Stimulated activated CD8-positive, alpha-beta memory T cell treated with anti-CD3 and anti-CD28 coated beads, Interleukin-7, amount 100 ng/mL, for 24 hours (primary cell): ENCODE results near the gene BANP.
"Not testable (repeated sequence)": the region's sequence is repeated elsewhere in the genome, so short reads cannot be mapped to it uniquely, and the experiment has no call there.

ENCODE experiments used
- DNase-seq: peaks from one replicate; pipeline ENCODE4 v3.0.0-alpha.2; 2020; ENCODE audit warnings: low read depth

Gene BANP

DNA sequence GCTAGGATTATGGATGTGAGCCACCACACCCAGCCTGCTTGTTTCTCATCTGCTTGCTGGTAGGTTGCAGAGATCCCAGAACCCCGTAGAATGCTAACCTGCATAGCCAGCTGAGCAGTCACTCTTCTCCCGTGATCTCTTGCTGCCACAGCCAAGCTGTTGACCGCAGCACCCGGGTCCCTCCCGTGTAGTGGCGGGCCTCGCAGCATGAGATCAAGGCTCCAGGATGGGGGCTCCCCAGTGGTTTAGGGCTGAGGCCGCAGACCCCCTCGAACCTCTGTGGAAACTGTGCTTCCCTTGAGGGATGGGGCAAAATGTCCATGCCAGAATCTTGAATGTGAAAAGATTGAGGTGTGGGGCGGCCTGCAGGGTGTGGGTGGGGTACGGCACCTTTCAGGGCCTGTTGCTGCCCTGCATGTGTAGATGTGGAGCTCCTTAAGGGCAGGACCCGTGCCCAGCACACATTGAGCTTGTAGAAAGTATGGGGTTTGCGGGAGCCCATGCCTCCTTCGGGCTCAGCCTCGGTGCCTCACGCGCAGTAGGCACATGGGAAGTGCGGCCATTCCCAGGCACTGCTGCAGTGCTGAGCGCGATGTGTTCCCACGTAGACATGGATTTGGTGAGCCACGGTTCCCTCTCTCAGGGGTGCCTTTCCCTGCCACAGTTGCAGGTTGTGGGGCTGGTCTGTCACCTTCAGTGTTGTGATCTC, 99.9 kb downstream of the BANP start:
- DNase-seq, result no peak

DNA sequence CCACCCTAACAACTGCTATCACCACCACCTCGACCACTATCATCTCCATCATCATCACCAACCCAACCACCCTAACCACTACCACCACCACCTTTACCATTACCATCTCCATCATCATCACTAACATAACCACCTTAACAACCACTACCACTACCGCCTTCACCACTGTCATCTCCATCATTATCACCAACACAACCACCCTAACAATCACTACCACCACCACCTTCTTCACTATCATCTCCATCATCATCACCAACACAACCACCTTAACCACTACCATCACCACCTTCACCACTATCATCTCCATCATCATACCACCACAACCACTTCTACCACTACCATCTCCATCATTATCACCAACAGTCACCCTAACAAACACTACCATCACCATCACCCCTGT, 101.4 kb downstream of the BANP start:
- DNase-seq, result no peak

DNA sequence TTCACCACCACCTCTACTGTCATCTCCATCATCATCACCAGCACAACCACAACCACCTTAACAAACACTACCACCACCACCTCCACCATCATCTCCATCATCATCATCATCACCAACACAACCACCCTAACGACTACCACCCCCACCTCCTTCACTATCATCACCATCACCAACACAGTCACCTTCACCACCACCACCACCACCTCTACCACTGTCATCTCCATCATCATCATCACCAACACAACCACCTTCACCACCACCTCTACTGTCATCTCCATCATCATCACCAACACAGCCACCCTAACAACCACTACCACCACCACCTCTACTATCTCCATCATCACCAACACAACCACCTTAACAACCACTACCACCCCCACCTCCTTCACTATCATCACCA, 102.2 kb downstream of the BANP start:
- DNase-seq, result not testable (repeated sequence)

DNA sequence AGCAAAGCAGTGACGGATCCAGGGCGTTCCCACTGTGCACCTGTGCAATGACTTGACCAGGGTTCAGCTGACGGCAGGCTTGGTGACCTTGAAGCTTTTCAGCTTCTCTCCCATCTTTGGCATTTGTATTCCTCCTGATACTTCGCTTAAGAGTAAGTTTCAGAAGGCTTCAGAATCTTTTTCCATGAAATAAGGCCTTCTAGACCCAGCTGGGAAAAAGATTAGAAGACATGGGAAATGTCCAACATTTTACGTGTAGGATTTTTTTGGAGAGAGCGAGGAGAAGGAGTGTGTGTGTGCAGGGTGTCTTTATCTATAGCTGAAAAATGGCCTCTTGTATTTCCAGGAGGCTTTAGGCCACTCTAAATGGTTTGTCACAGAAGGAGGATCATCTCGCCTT, 104.1 kb downstream of the BANP start:
- DNase-seq, result no peak

DNA sequence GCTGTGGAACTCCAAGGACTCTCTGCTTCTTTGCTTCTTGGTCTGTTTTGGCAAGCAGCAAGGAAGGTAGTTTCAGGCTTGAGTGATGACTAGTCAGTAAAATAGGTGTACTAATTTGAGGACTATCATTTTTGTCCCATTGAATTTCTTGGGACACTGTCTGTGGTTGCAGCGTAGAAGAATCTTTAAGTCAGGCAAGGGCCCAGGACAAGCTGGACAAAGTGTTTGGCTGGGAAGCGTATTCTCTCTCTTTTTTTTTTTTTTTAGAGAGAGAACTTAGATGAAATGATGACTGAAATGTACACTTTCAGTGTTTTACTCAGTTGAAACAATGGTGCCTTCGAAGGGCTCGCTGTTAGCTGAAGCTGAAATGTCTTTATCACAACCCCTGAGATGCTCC, 105.0 kb downstream of the BANP start:
- no peak for DNase-seq

DNA sequence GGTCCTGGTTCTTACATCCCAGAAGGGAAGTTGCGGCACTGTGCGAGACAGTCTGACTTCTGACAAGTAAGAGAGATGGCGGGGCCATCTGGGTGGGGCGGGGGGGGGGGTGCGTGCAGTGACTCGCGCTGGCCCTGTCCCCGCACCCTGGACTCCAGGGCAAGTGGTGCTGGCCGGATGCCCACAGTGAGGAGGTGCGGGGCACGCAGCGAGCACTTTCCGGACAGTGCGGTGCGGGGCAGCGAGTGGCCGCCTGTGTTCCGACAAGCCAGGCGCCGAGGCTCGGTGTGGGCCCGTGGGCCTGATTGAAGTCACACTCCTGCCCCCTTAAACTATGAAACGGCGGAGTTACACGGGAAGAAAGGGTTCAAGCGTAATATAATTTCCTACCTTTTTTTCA, 106.4 kb downstream of the BANP start:
- DNase-seq, result no peak

DNA sequence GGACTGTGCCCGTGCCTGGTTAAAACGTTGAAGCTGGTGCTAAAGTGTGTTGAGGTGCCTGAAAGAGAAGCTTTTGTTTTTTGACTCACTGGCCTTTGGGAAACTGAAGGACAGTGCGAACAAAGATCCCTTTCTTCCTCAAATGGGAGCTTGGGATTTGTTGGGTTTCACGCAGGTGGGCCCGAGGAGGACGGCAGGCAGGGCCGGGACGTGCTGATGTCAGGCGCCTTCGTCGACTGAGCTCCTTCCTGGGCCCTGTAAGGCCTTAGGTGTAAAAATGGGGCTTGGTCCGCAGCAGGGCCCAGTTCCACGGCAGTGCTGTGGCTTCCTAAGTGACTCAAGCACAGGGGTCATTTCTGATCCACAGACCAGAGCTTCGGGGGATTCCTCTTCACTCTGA, 106.9 kb downstream of the BANP start:
- no peak for DNase-seq

DNA sequence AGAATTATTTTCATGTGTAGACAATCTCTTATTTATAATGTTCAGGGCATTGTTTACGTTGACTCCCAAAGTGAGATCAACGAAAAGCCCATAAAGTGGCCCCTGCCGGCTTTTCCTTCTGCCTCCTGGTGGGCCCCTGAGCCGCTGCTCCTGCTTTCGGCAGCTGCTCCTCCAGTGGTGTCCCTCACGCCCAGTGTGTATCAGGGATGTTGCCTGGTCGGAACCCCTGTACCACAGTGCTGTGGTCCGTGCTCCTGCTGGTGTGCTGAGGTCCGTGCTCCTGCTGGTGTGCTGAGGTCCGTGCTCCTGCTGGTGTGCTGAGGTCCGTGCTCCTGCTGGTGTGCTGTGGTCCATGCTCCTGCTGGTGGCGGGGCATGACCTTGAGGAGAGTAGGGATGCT, 107.6 kb downstream of the BANP start:
- DNase-seq, result no peak

DNA sequence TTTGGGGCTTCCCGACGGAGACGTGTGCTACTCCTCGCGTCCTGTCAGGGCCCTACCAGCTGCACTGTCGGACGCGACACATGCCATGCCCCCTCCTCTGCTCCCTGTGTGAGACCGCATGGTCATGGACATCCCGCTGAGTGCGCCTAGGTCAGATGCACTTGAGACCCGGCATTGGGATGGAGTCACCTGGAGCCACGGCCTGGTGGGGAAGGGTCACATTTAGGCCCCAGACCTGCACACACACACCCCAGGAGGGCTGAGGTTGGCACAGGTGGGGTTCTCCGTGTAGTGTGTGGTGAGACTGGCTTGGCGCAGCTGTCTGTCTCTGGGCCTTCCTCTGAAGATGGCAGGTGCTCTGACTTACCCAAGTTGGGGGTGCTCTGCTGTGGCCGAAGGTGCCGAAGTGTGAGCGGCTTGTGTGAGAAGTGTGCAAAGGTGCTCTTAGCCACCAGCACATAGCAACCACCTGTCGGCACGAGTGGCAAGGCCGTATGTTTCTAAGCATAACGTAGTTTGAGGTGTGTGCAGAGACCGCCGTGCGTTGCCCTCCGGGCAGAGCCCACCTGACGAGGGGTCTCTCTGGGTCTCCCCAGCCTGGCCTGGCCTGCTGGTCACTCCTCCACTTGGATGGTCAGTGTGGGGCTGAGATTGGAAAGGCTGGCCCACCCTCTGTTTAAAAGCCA, 108.6 kb downstream of the BANP start:
- DNase-seq, result no peak

DNA sequence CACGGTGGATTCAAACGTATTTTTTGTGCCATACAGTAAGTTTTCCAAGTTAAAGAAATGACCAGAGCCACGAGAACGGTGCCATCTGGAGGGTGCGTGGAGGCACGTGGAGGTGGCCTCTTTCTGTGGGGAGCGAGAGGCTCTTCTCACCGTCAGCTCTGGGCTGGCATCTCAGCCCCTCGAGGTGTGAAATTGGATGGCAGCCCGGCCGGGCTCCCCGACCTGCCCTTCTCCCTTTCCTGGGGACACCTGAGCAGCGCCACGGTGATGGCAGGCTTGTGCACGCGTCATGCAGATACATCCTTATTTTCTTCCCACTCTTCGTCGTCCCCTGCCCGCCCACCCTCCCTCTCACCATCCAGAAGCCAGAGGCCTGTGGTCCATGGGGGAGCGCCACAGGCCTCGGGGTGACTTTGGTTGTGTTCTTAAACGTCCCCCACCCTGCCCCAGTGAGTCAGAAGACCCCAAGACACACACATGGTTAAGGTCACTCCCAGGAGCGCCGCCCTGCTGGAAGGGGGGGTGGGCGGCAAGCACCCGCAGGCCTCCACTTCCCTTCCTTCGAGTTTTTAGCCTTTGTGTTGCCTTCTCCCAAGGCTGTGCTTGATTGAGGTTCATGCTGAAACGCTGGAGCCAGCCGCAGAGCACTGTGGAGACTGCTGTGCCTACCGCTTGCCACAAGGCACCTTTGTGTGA, 109.4 kb downstream of the BANP start:
- no peak for DNase-seq

DNA sequence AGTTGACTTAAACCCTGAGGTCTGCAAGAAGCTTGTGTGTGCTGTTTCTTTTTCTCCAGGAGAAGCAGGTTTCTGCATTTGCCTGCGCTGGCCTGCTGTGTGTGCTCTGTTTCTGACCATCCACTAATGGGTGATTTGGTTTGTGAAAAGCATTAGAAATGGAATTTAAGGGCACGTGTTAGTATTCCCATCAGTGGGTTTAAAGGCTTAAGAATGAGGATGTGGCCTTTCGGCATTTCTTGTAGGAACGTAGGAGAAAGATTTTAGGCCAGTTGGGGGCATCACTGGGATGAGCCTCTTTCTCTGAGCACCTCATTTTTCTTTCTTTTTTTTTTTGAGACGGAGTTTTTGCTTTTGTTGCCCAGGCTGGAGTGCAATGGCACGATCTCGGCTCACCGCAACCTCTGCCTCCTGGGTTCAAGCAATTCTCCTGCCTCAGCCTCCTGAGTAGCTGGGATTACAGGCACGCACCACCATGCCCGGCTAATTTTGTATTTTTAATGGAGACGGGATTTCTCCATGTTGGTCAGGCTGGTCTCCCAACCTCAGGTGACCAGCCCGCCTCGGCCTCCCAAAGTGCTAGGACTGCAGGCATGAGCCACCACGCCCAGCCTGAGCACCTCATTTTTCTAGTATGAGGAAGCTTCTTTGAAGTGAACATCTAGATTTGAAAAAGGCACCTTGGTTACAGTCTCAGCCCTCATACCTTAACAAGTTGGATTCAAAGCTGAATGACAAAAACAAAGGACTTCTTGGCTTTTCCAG, 110.3 kb downstream of the BANP start:
- no peak for DNase-seq

DNA sequence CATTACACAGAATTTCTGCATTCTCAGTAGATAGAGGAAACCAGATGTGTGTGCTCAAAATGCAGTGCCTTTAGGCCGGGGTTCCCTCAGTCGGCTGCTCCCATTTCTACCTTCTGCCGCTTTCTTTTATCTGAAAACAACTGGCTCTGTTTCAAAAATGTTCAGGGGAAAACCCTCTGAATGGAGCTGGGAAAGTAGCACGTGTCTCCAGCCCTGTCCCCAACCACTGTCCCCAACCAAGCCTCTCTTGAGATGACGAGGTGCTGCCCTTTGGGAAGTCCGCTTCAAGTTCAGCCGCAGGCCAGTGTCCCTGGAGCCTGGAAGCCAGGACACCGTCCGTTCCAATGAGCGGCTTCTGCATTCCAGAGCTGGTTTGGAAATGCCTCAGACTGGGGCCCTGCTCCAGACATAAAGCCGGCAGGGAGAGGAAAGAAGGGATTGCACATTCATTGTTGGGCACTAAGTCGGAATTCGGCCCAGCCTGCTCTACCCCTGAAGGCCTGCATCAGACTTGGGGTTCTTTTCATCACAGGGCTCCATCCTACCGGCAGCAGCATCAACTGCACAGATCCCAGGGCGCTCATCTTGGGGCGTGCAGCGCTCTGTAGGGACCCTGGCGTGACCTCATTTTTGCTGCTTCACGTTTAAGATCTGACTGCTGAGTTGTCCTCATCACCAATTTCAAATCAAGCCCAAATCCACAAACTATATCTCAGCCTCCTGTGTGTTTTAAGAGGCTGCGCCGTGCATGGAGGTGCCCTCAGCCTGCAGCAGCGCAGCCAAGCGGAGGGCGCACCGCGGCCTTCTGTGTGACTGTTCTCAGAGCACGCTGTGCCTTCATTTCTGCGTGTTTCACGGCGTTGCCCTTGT, 111.3 kb downstream of the BANP start:
- no peak for DNase-seq

DNA sequence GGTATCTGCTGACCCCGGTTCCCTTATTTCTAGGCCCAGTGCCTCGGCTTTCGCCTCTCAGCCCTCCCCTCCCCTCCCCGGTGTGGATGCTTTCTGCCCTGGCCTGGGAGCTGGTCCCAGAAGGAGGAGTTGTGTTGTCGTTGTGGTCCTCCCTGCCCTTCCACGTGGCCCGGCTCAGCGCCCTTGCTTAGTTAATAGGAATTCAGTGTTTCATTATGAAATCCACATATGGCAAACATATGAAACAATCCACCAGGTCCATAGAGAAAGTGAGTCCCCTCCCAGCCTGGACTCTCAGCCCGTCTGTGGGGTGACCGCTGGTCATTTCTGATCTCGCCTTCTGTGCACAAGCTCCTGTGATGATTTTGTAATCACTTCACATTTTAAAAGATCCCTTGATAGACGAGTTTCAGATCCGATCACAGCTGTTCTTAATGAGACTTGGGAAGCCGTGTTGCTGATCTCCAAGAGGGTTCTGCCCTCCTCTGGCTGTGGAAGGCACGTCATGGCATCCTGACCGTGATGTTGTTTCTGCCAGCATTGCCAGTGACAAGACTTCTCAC, 112.1 kb downstream of the BANP start:
- no peak for DNase-seq

DNA sequence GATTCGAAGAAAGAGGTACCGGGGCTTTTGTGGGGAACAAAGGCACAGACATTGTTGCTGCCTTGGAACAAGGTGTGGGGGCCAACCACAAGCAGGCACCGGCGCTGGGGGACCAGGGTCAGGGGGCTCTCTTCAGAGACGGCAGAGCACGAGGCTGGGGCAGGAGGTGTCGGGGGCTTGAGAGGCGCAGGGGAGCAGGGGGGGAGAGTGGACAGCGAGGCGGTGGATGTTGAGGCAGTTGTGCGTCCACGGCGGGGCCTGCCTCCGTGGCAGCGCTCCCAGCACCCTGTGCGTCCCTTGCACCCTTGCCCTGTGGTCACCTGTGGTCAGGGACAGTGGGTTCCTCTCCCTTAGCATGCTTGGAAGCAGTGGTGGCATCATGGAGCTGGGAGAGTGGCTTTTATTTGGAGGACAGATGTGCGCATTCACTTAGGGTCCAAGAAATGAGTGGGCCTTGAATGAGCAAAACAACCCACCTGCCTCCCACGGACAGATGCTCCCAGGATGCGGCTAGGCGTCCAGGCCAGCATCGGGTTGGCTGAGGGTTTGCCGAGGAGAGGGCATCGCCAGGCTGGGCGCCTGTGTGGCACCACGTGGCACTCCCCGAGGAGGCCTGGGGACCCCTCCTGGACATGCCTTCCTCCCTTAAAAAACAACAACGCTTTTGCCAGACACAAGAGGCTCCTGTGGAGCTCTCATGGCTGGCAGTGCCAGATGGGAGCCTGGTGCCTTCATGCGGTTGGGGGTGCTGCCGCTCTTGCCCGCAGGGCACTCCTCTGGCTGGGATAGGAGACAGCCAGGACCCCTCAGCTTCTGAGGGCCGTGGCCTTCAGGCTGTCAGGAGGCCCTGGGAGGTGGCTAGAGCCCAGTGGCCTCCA, 113.0 kb downstream of the BANP start:
- no peak for DNase-seq

DNA sequence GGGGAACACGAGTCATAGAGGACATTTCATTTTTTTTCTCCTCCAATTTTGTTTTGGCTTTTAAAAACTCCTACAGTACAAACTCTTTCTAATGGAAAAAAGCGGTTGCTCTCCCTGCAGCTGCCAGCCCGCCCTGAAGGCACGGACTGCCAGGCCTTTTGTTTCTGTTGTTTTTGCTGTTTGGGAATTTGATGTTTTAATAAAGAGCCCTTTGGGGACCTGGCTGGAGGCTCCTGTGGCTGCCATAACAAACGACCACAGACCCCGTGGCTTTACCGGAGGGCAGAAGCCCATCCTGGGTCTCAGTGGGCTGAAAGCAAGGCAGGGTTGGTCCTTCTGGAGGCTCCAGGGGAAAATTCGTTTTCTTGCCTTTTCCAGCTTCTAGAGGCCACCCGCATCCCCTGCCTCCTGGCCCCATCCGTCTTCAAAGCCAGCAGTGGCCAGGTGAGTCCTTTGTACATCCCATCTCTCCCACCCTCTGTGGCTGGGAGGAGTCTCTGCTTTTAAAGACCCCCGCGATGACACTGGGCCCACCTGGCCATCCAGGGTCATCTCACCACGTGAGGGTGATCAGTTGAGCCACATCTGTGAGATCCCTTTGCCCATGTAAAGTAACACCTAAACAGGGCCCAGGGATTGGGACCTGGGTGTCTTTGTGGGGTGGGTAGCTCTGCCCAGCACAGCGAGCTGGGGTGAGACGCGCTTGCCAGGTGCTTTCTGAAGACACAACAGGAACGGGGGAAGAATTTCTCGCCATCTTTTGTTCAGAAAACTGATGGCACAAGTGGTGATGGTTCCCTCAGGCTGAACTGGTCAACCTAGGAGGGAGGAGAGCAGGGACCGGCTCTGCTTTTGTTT, 113.9 kb downstream of the BANP start:
- DNase-seq, result no peak

DNA sequence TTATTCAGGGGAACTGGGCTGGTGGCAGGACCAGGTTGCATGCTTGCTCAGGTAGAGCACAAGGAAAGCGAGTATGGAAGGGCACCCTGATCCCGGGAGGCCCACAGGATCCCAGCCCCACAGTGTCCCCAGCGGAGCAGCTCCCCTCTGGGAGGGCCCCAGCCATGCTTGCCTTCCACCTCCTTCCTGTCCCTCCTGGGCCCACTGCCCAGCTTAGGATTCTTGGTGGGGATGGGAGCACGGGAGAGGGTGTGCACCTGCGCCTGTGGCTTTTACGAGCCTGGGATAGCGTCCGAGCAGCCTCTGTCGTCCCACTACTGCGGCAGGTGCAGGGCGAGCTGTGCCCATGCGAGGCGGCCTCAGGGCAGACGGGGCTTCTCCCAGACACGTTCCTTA, 114.5 kb downstream of the BANP start:
- no peak for DNase-seq

DNA sequence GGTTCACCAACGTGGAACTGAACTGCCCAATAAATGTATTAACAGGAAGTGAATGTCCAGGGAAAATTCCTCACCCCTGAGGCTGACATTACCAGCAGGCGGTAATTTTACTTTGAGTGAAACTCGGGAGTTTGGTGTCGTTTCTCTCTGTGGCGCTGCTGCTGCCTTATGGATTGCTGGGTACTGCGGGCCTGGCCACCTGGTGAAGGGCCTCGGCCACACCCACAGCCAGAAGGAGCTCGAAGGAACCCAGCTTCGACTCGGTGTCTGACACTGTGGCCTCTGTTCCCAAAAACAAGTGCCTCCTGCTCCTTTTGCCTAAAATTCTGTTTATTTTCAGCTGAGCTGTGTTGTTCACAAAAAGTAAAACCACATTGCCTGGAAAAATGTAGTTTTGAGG, 115.0 kb downstream of the BANP start:
- DNase-seq, result no peak

DNA sequence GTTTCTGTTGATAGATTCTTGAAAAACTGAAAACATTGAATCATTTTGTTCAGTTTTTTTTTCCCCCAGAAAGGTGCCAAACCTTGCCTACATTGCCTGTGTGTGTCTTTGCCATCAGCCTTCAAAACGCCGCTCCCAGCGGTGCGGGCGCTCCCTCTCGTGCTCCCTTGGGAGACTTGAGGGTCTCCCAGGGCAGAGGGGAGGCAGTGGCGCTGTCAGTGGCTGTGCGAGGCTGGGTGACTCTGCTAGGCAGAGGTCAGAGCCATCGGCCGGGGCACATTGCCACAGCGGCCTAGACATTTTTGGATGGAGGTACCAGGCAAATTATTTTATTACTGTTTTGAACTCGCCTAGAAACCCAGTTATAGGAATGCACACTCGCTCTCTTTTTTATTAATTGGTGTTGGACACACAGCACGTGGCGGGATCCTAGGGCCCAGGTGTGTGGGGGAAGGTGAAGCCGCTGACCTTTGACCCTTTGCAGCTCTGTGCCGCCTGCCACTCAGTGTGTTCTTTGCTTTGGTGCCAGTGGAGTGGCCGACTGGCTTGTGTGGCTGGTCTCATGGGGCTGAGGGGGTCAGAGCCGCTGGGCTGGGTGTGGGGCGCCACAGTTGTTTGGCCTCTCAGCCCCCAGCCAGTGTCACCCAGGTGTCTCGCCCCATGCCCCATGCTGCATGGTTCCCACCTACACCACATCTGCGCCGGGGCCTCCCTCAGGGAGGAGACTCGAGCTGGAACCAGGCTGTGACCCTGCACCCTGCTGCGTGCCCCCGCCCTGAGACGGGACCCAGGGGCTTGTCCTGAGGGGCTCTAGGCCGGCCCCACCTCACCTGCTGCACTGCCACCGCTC, 115.7 kb downstream of the BANP start:
- DNase-seq, result no peak
